Muscle layer of duodenum (tissue), 2 donors: Measurements from ENCODE around the gene FAM78B.

ENCODE experiments used
- H3K27ac ChIP-seq: one replicate; pipeline ENCODE4 v1.7.0; 2013; ENCODE audit warnings: mild to moderate bottlenecking, low read length
- H3K27me3 ChIP-seq: one replicate; pipeline ENCODE4 v1.7.0; 2013; ENCODE audit warnings: low read depth, mild to moderate bottlenecking, control low read depth, low read length
- H3K36me3 ChIP-seq, 2 donors: one replicate each; pipeline ENCODE4 v1.7.0; 2013; ENCODE audit warnings: low read length in 2 of 2, control low read depth in 1 of 2, mild to moderate bottlenecking in 1 of 2; ENCODE audit not compliant: insufficient read depth in 2 of 2, control insufficient read depth in 1 of 2
- H3K4me1 ChIP-seq, 2 donors: one replicate each; pipeline ENCODE4 v1.7.0; 2013; ENCODE audit warnings: low read length in 2 of 2, mild to moderate bottlenecking in 2 of 2, control low read depth in 1 of 2, moderate library complexity in 1 of 2; ENCODE audit not compliant: insufficient read depth in 2 of 2, control insufficient read depth in 1 of 2
- H3K4me3 ChIP-seq, 2 donors: one replicate each; pipeline ENCODE4 v1.7.0; 2013; ENCODE audit warnings: low read length in 2 of 2, low read depth in 1 of 2, mild to moderate bottlenecking in 1 of 2
- H3K9me3 ChIP-seq, 2 donors: one replicate each; pipeline ENCODE4 v1.7.0; 2013; ENCODE audit warnings: low read length in 2 of 2, control low read depth in 1 of 2, mild to moderate bottlenecking in 1 of 2; ENCODE audit not compliant: control insufficient read depth in 1 of 2
- donor health status: healthy.

Gene FAM78B

DNA sequence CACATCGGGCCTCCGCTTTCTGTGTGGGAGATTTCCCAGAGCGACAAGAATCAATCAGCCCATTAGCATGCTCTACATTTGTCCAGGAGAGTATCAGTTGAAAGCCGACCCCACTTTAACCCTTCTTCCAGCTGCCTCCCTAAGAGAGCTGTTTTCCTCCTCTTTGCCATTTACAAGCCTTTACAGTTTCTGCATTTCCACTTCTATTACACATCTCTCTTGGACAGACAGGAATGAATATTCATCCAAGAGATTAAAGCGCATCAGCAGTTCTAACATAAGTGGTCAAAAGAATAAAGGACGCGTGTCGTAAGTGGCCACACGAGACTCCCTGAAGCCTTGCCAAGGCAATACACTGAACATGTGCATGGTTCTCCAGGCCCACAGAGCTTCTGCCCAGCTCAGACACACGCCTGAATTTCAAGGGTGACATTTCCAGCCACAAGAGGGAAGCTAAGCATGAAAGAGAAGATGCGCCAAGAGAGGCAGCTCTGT lies 47.3 kb downstream of the FAM78B start:
- H3K27me3 ChIP-seq = no peaks in the 10 kb centered on the region
- H3K36me3 ChIP-seq = no peaks in the 10 kb centered on the region
- H3K27ac ChIP-seq = no peak overlapping the region
- H3K9me3 ChIP-seq = no peaks in the 10 kb centered on the region
- H3K4me1 ChIP-seq = no peaks in the 10 kb centered on the region
- no peak overlapping the region for H3K4me3 ChIP-seq

DNA sequence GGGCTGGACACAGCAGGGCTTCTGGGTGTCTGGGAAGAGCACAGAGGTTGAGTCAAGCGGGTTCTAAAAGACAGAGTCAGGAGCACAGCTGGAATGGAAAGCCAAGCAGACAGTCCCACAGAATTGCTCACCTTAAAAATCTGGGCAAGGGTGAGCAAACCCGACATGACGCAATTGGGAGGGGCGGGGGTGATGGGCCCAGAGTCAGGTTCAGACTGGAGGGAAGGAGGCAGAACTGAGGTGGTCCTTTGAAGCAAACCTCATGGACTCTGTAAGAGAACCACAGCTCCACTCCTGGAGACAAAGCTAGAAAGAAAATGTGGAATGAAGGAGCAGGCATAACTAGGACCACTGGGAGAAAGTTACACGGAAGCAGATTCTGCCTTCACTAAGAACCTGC lies 49.0 kb downstream of the FAM78B start:
- no peaks in the 10 kb centered on the region for H3K9me3 ChIP-seq
- H3K27me3 ChIP-seq = no peaks in the 10 kb centered on the region
- no peaks in the 10 kb centered on the region for H3K36me3 ChIP-seq
- H3K27ac ChIP-seq = no peak overlapping the region
- no peaks in the 10 kb centered on the region for H3K4me1 ChIP-seq
- H3K4me3 ChIP-seq = no peak overlapping the region

DNA sequence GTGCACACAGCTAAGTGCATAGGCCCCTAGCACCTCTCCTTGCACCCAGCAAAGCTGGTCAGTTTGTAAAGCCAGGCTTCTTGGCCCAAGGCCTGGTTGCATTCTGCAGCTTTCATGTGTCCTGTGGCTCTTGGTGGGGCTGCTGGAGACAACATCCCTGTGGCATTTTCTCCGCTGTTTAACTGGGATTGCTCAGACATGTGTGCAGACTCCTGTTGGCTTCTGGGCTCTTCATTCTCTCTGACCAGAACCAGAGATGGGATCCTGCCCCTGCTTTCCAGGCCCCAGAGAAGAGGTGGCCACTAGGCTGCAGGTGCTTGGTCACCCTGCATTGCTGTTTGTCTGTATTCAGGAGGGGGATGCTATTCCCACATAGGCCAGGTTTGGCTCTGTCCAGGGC lies 50.8 kb downstream of the FAM78B start:
- Histone ChIP-seq H3K27ac (no peak overlapping the region), H3K27me3 (no peaks in the 10 kb centered on the region), H3K9me3 (no peaks in the 10 kb centered on the region), H3K4me3 (no peak overlapping the region), H3K36me3 (no peaks in the 10 kb centered on the region), H3K4me1 (no peaks in the 10 kb centered on the region)

DNA sequence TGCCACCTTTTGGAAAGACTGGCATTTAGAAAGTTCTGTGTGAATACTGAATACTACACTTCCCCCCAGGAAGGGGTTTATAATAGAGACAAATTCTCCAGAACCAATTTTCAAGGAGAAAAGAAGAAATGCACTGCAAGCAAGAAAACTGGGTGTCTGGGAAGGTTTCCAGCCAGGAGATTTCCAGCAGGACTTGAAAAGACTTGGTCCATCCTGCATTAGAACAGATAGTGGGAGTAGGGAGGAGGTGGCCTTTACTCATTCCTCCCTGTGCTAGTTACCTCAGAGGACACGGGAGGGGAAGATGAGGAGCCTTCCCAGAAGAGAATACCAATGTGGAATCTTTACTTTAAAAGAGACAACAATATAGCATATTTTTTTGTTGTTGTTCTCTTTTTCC lies 52.4 kb downstream of the FAM78B start:
- Histone ChIP-seq H3K4me1 (no peaks in the 10 kb centered on the region), H3K27me3 (no peaks in the 10 kb centered on the region), H3K9me3 (no peaks in the 10 kb centered on the region), H3K36me3 (no peaks in the 10 kb centered on the region), H3K27ac (no peak overlapping the region), H3K4me3 (no peak overlapping the region)

DNA sequence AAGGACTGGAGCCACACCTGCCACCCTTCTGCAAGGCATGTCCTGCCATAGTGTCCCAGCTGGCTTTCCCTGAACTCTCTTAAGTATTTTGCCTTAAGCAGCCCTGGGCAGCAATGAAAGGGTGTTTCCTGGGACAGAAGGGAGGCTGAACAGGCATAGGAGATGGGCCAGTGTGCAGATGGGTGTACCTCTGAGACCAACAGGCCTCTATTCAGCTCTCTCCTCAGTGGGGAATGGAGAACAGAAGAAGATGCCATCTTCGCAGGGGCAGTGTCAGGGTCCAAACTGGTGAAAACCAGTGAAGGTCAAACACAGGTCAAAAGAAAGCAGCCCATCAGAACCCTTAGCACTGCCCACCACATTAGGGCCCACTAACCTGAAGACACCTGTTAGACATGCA lies 53.2 kb downstream of the FAM78B start:
- H3K27ac ChIP-seq = no peak overlapping the region
- no peaks in the 10 kb centered on the region for H3K36me3 ChIP-seq
- no peak overlapping the region for H3K4me3 ChIP-seq
- H3K9me3 ChIP-seq = no peaks in the 10 kb centered on the region
- no peaks in the 10 kb centered on the region for H3K4me1 ChIP-seq
- H3K27me3 ChIP-seq = no peaks in the 10 kb centered on the region

DNA sequence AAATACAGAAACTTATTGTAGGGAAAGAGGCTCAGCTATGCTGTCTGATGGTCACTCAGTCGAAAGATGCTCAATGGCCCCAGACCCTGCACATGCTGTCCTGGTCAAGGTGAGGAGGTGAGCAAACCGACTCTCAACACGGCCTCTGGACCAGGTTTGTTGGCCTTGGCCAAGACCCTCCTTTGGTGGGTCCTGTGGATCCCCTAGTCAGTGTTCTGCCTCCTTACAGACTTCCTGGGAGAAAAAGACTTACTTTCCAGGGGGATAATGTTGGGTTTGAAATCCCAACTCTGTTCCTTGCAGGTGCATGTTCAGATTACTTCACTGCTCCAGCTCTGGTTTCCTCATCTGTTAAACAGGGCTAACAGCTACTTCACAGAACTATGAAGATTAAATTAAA lies 53.8 kb downstream of the FAM78B start:
- Histone ChIP-seq H3K27me3 (no peaks in the 10 kb centered on the region), H3K9me3 (no peaks in the 10 kb centered on the region), H3K4me3 (no peak overlapping the region), H3K27ac (no peak overlapping the region), H3K36me3 (no peaks in the 10 kb centered on the region), H3K4me1 (no peaks in the 10 kb centered on the region)

DNA sequence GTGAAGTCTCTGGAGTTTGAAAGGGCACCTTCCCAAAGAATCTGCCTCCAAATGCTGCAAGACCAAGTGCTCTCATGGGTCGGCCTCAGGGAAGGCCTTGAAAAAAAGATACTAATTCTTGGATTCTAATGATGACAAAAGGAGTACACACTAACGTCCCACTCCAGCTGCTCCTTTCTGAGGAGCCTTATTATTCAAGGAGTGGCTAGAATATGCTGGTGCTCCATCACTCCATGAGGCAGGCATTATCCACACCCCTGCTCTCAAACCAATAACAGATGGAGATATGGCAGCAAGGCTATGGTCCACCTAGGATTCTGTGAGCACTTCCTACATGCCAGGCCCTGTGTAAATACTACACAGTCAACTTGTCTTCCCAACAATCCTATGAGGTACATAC lies 54.4 kb downstream of the FAM78B start:
- H3K4me3 ChIP-seq = no peak overlapping the region
- H3K36me3 ChIP-seq = no peaks in the 10 kb centered on the region
- no peaks in the 10 kb centered on the region for H3K9me3 ChIP-seq
- H3K4me1 ChIP-seq = no peaks in the 10 kb centered on the region
- H3K27me3 ChIP-seq = no peaks in the 10 kb centered on the region
- no peak overlapping the region for H3K27ac ChIP-seq

DNA sequence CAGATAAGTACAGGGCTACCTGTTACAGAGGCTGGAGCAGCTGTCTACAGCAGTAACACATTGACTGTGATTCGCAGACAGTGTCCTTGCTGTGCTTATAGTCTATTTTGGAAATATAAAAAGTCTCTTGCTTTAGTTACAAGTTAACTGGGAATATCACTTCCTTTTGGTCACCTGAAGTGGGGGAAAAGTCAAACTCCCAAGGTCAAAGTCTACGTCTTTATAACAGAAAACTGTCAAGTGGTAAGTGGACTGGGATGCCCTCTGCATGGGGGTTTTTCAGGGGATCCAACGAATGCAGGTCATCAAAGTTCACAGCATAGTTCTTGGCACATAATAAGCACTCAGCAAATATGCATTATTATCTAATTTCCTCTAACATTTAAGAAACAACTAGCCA lies 55.4 kb downstream of the FAM78B start:
- Histone ChIP-seq H3K9me3 (no peaks in the 10 kb centered on the region), H3K27me3 (no peaks in the 10 kb centered on the region), H3K36me3 (no peaks in the 10 kb centered on the region), H3K4me1 (no peaks in the 10 kb centered on the region), H3K27ac (no peak overlapping the region), H3K4me3 (no peak overlapping the region)

DNA sequence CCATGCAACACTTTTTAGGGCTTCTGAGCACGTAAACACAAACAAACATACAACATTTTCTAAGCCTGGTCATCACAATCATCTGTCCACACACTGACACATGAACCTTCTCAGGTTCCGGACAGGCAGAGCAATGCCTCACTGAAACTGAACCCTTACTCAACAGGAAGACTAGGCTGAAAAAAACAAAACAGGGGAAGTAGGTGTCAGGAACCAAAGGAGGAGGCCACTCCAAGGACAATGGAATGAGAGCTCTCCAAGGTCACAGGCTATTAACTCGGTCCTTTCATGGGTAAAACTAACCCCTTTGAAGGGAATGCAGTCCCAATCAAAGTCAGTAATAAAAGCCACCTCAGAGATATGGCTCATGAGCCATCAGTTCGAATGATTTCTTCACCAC lies 76.6 kb downstream of the FAM78B start:
- Histone ChIP-seq H3K27me3 (no peaks in the 10 kb centered on the region), H3K4me1 (no peaks in the 10 kb centered on the region), H3K4me3 (no peak overlapping the region), H3K9me3 (no peaks in the 10 kb centered on the region), H3K36me3 (no peaks in the 10 kb centered on the region), H3K27ac (no peak overlapping the region)

DNA sequence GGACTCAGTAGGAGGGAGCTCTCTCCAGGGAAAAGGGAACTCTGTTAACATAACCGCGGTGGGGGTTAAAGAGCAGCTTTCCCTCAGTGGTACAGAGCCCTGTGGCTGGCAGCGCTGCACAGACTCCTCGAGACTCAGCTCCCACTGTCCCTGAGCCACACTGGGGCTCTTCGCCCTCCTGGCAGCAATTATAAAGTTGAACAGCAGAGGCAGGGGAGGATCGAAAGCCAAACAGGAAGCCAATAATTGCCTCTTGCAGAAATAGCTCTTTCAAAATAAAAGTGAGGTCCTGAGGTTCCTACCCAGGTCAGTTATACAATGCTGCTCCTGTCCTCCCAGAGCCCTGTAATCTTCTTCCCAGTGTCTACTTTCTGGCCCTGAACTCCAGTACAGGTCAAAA lies 77.0 kb downstream of the FAM78B start:
- Histone ChIP-seq H3K4me1 (no peaks in the 10 kb centered on the region), H3K27ac (no peak overlapping the region), H3K36me3 (no peaks in the 10 kb centered on the region), H3K4me3 (no peak overlapping the region), H3K27me3 (no peaks in the 10 kb centered on the region), H3K9me3 (no peaks in the 10 kb centered on the region)

DNA sequence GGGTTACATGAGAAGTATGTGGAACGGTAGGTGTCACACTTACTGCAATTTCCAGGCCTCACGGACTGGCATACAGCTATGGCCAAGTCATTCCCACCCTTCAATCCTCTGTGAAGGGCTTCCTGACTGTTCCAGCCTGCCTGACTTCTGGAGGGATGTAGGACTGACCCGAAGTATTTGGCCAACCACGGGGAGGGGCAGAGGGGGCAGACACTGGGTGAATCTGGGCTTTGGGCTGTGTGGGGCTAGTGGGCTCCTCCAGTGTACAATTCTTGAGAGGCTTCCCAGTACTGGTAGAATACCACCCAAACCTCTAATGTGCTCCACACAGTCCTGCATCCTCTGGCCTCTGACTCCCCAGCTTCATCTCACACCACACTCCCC lies 78.2 kb downstream of the FAM78B start:
- H3K4me3 ChIP-seq = no peak overlapping the region
- H3K27me3 ChIP-seq = no peaks in the 10 kb centered on the region
- H3K27ac ChIP-seq = no peak overlapping the region
- no peaks in the 10 kb centered on the region for H3K4me1 ChIP-seq
- H3K9me3 ChIP-seq = no peaks in the 10 kb centered on the region
- H3K36me3 ChIP-seq = no peaks in the 10 kb centered on the region

DNA sequence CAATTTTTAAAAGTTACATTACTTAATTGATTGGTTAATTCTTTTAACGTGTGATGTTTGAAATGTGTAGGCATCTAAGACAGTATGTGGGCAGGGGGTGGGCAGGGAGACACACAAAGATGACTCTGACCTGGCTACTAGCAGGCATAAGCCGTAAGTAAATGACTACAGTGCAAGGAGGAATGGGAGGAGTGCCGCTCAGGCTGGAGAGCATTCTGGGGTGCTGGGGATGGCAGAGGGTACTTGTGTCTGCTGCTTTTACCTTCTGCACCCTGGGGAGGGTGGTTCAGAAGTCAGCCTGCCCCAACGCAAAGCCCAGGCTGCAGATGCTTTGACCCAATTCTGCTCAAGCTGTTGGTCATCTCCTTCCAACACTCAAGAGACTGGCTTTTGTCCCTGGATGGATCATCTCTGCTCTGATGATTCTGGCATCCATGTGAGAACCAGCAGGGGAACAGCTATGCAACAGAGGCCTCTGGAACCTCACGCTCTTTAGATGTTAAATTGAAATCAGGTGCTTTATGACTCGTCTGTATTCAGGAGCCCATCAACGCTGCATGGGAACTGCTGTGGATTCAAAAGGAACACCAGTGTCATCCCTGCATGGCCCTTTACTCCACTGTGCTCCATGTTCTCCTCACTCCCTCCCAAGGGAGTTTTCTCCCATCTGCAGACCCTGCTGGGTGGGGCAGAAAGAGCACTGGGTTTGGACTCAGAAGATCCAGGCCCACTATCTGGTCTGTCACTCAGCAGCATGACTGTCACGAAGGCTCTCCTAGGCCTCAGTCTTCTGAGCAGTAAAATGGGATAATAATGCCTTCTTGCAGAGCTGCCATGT lies 78.8 kb downstream of the FAM78B start:
- no peaks in the 10 kb centered on the region for H3K27me3 ChIP-seq
- H3K4me1 ChIP-seq = no peaks in the 10 kb centered on the region
- H3K4me3 ChIP-seq = no peak overlapping the region
- no peaks in the 10 kb centered on the region for H3K9me3 ChIP-seq
- H3K27ac ChIP-seq = no peak overlapping the region
- H3K36me3 ChIP-seq = no peaks in the 10 kb centered on the region
